Measurements from ENCODE around the gene HNRNPUL2. TPM values are rescaled to one million over a fixed set of nuclear protein-coding genes. Genes with fewer than 3 reads are reported as not detected.
A peak's percentile ranks its signal among the peaks of the same experiment; 100 is the strongest.
"Not testable (repeated sequence)": the region's sequence is repeated elsewhere in the genome, so short reads cannot be mapped to it uniquely, and the experiment has no call there.

The HNRNPUL2 gene
- total RNA-seq: 10 to 100 TPM; 58.6 to 61.5 TPM

- intact Hi-C loops (cut with micrococcal nuclease): loop anchor here (1.0 to 2.0 kb wide), 13 partner anchors 18 to 154 kb away; partner anchors contain the start of genes INTS5, POLR2G, TUT1 and UBXN1
These were observed at the start of gene HNRNPUL2 for GRCh38 chr11:62727165-62727871. Gene HNRNPUL2, minus strand, starts transcription at chr11:62727457. Its CDS starts 301 bp downstream, at chr11:62727156.

GRCh38 chr11:62775646-62776045, 48.4 kb upstream of the HNRNPUL2 start:
- Mint-ChIP-seq H3K27me3 (ENCODE audit: low read depth) (no peaks in the 10 kb centered on the region), H3K9me3 (no peaks in the 10 kb centered on the region), H3K4me3 (no peak overlapping the region), H3K4me1 (ENCODE audit: low read depth) (peaks cover 18% of the 10 kb centered on the region), H3K27ac (no peak overlapping the region), H3K36me3 (ENCODE audit: low read depth) (peaks cover 13% of the 10 kb centered on the region)
- DNase-seq: no peak
- intact Hi-C loops (cut with micrococcal nuclease): no loop called here
- CTCF ChIA-PET: interaction anchor here (7.1 kb wide), 1 partner anchor 10 kb away, joined by 53 read pairs; the partner anchor contains the start of gene TMEM179B

More at GRCh38 chr11:62727165-62727871, at the start of gene HNRNPUL2:
- CTCF ChIA-PET: interaction anchor here (0.6 to 1.3 kb wide), 10 partner anchors 26 to 216 kb away, joined by 3 to 6 read pairs (median 3); partner anchors contain the start of genes POLR2G and ZBTB3
- H3K27ac Mint-ChIP-seq: peak within 1 kb of the TSS; percentile 99
- H3K27me3 Mint-ChIP-seq (ENCODE audit: low read depth): no peaks in the 10 kb centered on the region
- H3K9me3 Mint-ChIP-seq: no peaks in the 10 kb centered on the region
- DNase-seq: peak; percentile 99
- H3K36me3 Mint-ChIP-seq (ENCODE audit: low read depth): peaks cover 51% of the 10 kb centered on the region
- H3K4me3 Mint-ChIP-seq: peak within 1 kb of the TSS; percentile 90
- peaks cover 45% of the 10 kb centered on the region for H3K4me1 Mint-ChIP-seq (ENCODE audit: low read depth)

GRCh38 chr11:62774407-62774806, 47.1 kb upstream of the HNRNPUL2 start:
- Mint-ChIP-seq H3K4me1 (ENCODE audit: low read depth) (peaks cover 29% of the 10 kb centered on the region), H3K4me3 (no peak overlapping the region), H3K27ac (no peak overlapping the region), H3K27me3 (ENCODE audit: low read depth) (no peaks in the 10 kb centered on the region), H3K9me3 (no peaks in the 10 kb centered on the region), H3K36me3 (ENCODE audit: low read depth) (peaks cover 11% of the 10 kb centered on the region)
- CTCF ChIA-PET: interaction anchor here (0.5 to 7.1 kb wide), 3 partner anchors 12 to 139 kb away, joined by 3 to 53 read pairs (median 3); partner anchors contain the start of genes TMEM179B and ZBTB3
- DNase-seq: no peak
- intact Hi-C loops (cut with micrococcal nuclease): loop anchor here (5.0 kb wide), 1 partner anchor 162 kb away; the partner anchor contains the start of genes EML3 and ROM1

DNA sequence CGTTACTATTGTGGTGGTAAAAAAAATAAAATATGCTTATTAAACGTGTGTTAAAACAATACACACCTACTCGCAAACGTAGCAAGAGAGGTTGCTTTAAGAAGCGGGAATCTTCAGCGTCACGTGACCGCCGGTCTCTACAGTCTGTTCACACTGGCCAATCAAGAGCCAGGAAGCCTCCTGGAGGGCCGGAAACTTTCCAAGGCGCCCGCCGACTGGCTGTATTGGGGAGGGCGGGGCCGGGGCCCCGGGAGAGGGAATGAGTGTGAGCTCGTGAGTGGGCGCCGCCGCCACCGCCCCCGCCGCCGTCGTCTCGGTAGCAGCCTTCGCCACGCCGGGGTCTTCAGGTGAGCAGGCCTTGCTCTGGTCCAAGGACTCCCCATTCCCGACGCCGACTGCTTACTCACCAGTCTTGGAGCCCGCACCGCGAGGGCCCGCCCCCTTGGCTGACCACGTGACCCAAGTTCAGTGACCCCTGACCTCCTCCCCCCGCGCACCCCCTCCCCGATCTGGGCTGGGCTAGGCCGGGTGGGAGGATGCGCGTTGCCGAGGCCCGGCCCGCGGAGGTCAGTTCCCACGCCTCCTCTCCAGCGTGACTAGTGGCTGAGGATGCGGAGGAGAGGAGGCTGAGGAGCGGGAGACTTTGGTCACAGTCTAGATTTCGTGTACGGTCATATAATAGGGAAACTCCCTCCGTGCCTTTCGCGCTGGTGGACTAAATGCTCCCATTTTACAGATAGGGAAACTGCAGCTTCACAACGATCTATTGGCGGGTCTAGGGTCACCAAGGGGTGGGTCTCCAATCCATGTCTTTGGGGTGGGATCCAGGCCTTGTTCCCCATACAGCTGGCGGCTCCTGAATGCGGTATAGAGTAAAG, 44.1 kb upstream of the HNRNPUL2 start, which contains the start of gene TAF6L:
Gene TAF6L (plus strand): TSS at position 253 of the 878 bp plus-strand sequence. CDS start 4,388 bp downstream, outside the sequence.
- Mint-ChIP-seq H3K27me3 (ENCODE audit: low read depth) (no peaks in the 10 kb centered on the region), H3K9me3 (no peaks in the 10 kb centered on the region), H3K4me3 (peak within 1 kb of the TSS; percentile 80), H3K4me1 (ENCODE audit: low read depth) (peaks cover 25% of the 10 kb centered on the region), H3K27ac (peak within 1 kb of the TSS; percentile 91), H3K36me3 (ENCODE audit: low read depth) (peaks cover 7% of the 10 kb centered on the region)
- CTCF ChIA-PET: interaction anchor here (0.8 to 7.1 kb wide), 4 partner anchors 15 to 85 kb away, joined by 3 to 53 read pairs (median 12); partner anchors contain the start of genes TMEM179B and ZBTB3
- intact Hi-C loops (cut with micrococcal nuclease): loop anchor here (1.0 to 5.0 kb wide), 10 partner anchors 10 to 181 kb away; partner anchors contain the start of genes EML3, POLR2G, ROM1 and TMEM179B
- peak; percentile 95 for DNase-seq

DNA sequence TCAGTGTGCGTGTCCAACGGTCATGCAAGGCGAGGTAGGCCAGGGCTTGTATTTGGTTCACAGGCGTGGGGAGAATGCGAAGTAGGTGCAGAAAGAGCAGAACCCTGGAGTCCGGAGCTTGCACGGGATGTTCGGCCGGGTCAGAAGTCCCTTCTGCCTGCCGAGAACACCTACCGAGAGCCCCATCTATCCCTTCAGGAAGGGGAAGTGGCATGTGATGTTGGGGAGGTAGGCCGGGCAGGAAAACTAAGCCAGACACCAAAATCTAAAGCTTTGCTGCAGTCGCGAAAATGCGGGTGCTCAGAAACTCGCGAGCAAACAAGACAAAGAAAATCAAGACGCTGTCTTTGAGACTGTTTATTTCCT, 43.5 kb upstream of the HNRNPUL2 start:
- Mint-ChIP-seq H3K36me3 (ENCODE audit: low read depth) (peaks cover 7% of the 10 kb centered on the region), H3K27ac (peak overlapping the region; percentile 91), H3K4me3 (peak overlapping the region; percentile 80), H3K9me3 (no peaks in the 10 kb centered on the region), H3K27me3 (ENCODE audit: low read depth) (no peaks in the 10 kb centered on the region), H3K4me1 (ENCODE audit: low read depth) (peaks cover 26% of the 10 kb centered on the region)
- intact Hi-C loops (cut with micrococcal nuclease): loop anchor here (1.0 to 5.0 kb wide), 10 partner anchors 9 to 180 kb away; partner anchors contain the start of genes EML3, POLR2G, ROM1 and TMEM179B
- CTCF ChIA-PET: interaction anchor here (4.1 to 7.1 kb wide), 2 partner anchors 15 to 17 kb away, joined by 18 to 53 read pairs; partner anchors contain the start of genes TMEM179B and ZBTB3
- DNase-seq: no peak

- peak overlapping the region; percentile 93 for H3K4me3 Mint-ChIP-seq
- CTCF ChIA-PET: interaction anchor here (0.8 to 1.5 kb wide), 2 partner anchors 9 to 25 kb away, joined by 3 to 7 read pairs; no protein-coding TSS in a partner anchor
- H3K9me3 Mint-ChIP-seq; H3K27me3 Mint-ChIP-seq (ENCODE audit: low read depth); DNase-seq: not testable (repeated sequence)
- intact Hi-C loops (cut with micrococcal nuclease): loop anchor here (1.0 to 2.0 kb wide), 7 partner anchors 8 to 170 kb away; partner anchors contain the start of genes HNRNPUL2, SLC3A2, TAF6L and TMEM179B
- peaks cover 17% of the 10 kb centered on the region for H3K4me1 Mint-ChIP-seq (ENCODE audit: low read depth)
- H3K36me3 Mint-ChIP-seq (ENCODE audit: low read depth): peaks cover 10% of the 10 kb centered on the region
- H3K27ac Mint-ChIP-seq: peak overlapping the region; percentile 73
These were observed 33.6 kb upstream of the HNRNPUL2 start for GRCh38 chr11:62760867-62761227.

DNA sequence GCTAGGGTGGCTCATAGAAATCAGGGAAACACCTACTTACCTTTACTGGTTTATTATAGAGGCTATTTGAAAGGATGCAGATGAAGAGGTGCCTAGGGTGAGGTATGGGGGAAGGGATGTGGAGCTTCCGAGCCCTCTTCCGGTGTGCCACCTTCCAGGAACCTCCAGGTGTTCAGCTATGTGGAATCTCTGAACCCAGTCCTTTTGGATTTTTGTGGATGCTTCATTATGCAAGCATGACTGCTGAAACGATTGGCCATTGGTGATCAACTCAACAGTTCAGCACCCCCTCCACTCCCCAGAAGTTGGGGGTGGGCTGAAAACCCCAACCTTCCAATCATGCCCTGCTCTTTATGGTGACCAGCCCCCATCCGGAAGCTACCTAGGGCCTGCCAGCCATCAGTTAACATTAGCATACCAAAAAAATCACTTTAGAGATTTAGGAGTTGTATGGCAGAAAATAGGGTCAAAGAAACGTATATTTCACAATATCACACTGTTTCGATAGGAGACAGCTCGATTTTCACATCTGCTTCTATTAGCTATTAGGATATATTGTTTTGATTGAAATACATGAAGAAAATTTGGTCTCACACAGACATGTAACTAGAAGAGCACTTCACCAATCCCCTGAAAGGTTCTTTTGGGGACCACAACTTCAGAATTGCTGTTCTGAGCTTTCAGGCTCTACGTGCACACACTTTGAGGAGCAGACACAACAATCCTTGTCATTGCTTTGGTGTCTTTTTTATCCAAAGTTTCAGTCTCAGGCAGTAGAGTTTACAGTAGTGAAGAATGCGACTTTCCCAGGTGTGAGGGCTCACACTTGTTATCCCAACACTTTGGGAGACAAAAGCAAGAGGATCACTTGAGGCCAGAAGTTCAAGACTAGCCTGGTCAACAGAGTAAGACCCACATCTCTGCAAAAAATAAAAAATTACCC, 30.9 kb upstream of the HNRNPUL2 start:
- Mint-ChIP-seq H3K4me1 (ENCODE audit: low read depth) (peaks cover 26% of the 10 kb centered on the region), H3K9me3 (no peaks in the 10 kb centered on the region), H3K4me3 (no peak overlapping the region), H3K27me3 (ENCODE audit: low read depth) (no peaks in the 10 kb centered on the region), H3K27ac (no peak overlapping the region), H3K36me3 (ENCODE audit: low read depth) (peaks cover 4% of the 10 kb centered on the region)
- CTCF ChIA-PET: interaction anchor here (1.0 kb wide), 1 partner anchor 12 kb away, joined by 3 read pairs; no protein-coding TSS in a partner anchor
- intact Hi-C loops (cut with micrococcal nuclease): no loop called here
- DNase-seq: no peak

- CTCF ChIA-PET: interaction anchor here (1.2 to 3.6 kb wide), 2 partner anchors 13 to 31 kb away, joined by 4 to 16 read pairs; partner anchors contain the start of gene TMEM179B
- Mint-ChIP-seq H3K27me3 (ENCODE audit: low read depth) (no peaks in the 10 kb centered on the region), H3K27ac (no peak overlapping the region), H3K4me3 (peak overlapping the region; percentile 98), H3K9me3 (no peaks in the 10 kb centered on the region), H3K36me3 (ENCODE audit: low read depth) (peaks cover 2% of the 10 kb centered on the region), H3K4me1 (ENCODE audit: low read depth) (peaks cover 25% of the 10 kb centered on the region)
- DNase-seq: no peak
- intact Hi-C loops (cut with micrococcal nuclease): no loop called here
These were observed 27.9 kb upstream of the HNRNPUL2 start for GRCh38 chr11:62755086-62755615.

DNA sequence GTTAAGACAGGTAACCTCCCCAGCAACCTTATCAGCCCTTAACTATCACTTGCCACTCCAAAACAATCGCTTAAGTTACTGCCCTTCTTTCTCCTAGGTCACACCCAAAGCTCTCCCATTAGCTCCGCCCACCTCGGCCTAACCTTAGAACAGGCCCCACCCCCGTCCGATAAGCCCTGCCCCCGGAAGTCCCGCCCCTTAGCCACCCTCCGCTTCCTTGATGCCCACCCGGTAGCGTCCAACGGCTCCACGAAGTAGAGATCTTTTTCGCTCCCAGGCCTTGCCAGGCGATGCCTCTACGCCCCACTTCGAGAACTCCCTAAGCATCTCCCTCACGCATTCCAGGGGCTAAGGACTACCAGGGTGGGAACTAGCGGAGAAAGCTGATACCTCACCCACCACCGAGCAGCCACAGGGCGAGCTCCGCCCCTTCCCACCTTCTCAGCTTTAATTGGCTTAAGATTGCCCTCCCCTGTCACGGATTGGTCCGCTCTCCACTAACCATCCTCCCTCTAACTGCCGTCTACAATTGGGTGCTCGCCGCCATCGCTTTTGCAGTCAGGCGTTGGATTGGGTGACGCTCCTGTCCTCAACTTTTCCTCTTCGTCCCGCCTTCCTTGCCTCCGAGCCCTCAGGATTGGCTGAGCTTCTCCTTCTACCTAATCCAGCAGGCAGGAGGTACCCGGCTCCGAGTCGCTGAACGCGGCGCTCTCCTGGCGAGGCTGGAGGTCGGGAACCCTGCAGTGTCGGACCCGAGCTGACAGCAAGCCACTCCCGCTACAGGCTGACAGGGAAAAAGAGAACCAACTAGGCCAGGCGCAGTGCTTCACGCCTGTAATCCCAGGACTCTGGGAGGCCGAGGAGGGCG, 26.7 kb upstream of the HNRNPUL2 start, which contains the start of gene ZBTB3:
Gene ZBTB3 (minus strand): TSS at position 425 of the 868 bp plus-strand sequence. CDS start 496 bp downstream, outside the sequence.
- CTCF ChIA-PET: interaction anchor here (0.5 to 3.6 kb wide), 10 partner anchors 8 to 280 kb away, joined by 3 to 18 read pairs (median 4); partner anchors contain the start of genes HNRNPUL2, TAF6L, TMEM179B and TUT1
- peak; percentile 99 for DNase-seq
- H3K9me3 Mint-ChIP-seq: no peaks in the 10 kb centered on the region
- H3K36me3 Mint-ChIP-seq (ENCODE audit: low read depth): peaks cover 2% of the 10 kb centered on the region
- H3K27ac Mint-ChIP-seq: peak within 1 kb of the TSS; percentile 96
- H3K27me3 Mint-ChIP-seq (ENCODE audit: low read depth): no peaks in the 10 kb centered on the region
- intact Hi-C loops (cut with micrococcal nuclease): loop anchor here (1.0 kb wide), 5 partner anchors 7 to 45 kb away; partner anchors contain the start of genes HNRNPUL2, POLR2G and TAF6L
- peak within 1 kb of the TSS; percentile 98 for H3K4me3 Mint-ChIP-seq
- H3K4me1 Mint-ChIP-seq (ENCODE audit: low read depth): peaks cover 34% of the 10 kb centered on the region

Measured in activated naive CD4-positive, alpha-beta T cell treated with anti-CD3 and anti-CD28 coated beads for 36 hours (primary cell).